Colonic mucosa (tissue), 4 donors: ENCODE measurements around the gene TMSB15A. TPM values are rescaled to one million over a fixed set of nuclear protein-coding genes. Genes with fewer than 3 reads are reported as not detected.
"Not testable (repeated sequence)": the region's sequence is repeated elsewhere in the genome, so short reads cannot be mapped to it uniquely, and the experiment has no call there.

Experiments
- DNase-seq: peaks from one replicate; pipeline ENCODE4 v3.0.0-alpha.2; 2020
- H3K27ac ChIP-seq: fragments of 200-600 bp; one replicate; pipeline ENCODE4 v1.8.0; 2021
- H3K27me3 ChIP-seq: fragments of 200-600 bp; one replicate; pipeline ENCODE4 v1.8.0; 2021
- H3K36me3 ChIP-seq: fragments of 200-600 bp; one replicate; pipeline ENCODE4 v1.8.0; 2021
- H3K4me1 ChIP-seq: fragments of 200-600 bp; one replicate; pipeline ENCODE4 v1.8.0; 2021; ENCODE audit warnings: mild to moderate bottlenecking
- H3K4me3 ChIP-seq: fragments of 200-600 bp; one replicate; pipeline ENCODE4 v1.8.0; 2021
- H3K9ac ChIP-seq, 2 donors: one replicate each; pipeline ENCODE4 v1.7.0; 2013; ENCODE audit warnings: control low read depth in 2 of 2, low read depth in 2 of 2, low read length in 2 of 2
- H3K9me3 ChIP-seq: fragments of 200-600 bp; one replicate; pipeline ENCODE4 v1.8.0; 2021
- intact Hi-C: fragments of 100-400 bp; cut with DNase I; formaldehyde crosslinking; loops from one replicate; pipeline ENCODE4 v1.14.1; 2022
- total RNA-seq, 2 donors: library from RNA; stranded (reverse); fragmentation: NEBNext Ultra II Directional in 1 of 2; extraction: Animal tissue kit (Norgen Biotek cat#: 25700) in 1 of 2; gene quantifications; one replicate each; pipeline ENCODE4 v1.2.1, GENCODE V29; 2021
- TF ChIP-seq, protein P1 (sequence below): fragments of 200-600 bp; IDR thresholded peaks from one replicate; pipeline ENCODE4 v1.8.0; 2022; ENCODE audit warnings: antibody characterized with exemption, mild to moderate bottlenecking
- donor health status: healthy.
- donor health status: DM: no; HTN: no; CAD: no.
- donor health status: DM: no; HTN: no; CAD: no.

TMSB15A gene
- total RNA-seq, 2 donors from 2014 or later = 0.88 TPM; not detected in 1

DNA sequence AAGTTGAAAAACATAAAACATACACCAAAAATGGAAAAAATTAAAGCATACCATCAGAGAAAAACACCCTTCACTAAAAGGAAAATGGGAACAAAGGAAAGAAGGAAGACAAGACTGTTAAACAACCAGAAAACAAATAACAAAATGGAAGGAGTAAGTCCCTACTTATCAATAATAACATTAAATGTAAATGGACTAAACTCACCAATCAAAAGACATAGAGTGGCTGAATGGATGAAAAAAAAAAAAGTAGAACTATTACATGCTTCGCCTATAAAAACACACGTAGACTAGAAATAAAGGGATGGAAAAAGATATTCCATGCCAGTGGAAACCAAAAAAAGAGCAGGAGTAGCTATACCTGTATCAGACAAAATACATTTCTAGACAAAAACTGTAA, 19.4 kb upstream of the TMSB15A start:
- H3K9ac ChIP-seq = no peak overlapping the region
- no peaks in the 10 kb centered on the region for H3K9me3 ChIP-seq
- no peaks in the 10 kb centered on the region for H3K4me1 ChIP-seq
- no peak overlapping the region for H3K27ac ChIP-seq
- no peaks in the 10 kb centered on the region for H3K36me3 ChIP-seq
- TF ChIP-seq, protein P1, sequence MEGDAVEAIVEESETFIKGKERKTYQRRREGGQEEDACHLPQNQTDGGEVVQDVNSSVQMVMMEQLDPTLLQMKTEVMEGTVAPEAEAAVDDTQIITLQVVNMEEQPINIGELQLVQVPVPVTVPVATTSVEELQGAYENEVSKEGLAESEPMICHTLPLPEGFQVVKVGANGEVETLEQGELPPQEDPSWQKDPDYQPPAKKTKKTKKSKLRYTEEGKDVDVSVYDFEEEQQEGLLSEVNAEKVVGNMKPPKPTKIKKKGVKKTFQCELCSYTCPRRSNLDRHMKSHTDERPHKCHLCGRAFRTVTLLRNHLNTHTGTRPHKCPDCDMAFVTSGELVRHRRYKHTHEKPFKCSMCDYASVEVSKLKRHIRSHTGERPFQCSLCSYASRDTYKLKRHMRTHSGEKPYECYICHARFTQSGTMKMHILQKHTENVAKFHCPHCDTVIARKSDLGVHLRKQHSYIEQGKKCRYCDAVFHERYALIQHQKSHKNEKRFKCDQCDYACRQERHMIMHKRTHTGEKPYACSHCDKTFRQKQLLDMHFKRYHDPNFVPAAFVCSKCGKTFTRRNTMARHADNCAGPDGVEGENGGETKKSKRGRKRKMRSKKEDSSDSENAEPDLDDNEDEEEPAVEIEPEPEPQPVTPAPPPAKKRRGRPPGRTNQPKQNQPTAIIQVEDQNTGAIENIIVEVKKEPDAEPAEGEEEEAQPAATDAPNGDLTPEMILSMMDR = no peak
- H3K4me3 ChIP-seq = no peak overlapping the region
- no peak for DNase-seq
- peaks cover 4% of the 10 kb centered on the region for H3K27me3 ChIP-seq
- intact Hi-C loops = no loop called here

DNA sequence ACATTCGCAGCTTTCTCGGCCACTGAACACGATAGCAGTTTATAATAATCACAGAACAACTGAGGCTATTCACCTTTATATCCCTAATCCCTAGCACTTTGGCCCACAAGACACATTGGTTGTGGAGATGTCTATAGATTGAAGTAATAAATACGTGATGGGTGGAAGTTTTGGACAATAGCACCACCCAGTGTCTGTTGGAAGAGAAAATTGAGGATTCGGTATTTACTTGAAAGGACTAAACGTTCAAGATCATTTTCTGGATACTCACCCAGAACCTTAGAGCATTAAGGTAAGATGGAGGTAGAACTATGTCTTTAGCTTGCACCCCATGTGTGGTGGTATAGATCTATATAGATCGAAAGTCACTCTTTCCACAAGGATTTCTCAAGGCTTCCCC, 787 bp upstream of the TMSB15A start:
- H3K27me3 ChIP-seq = peaks cover 13% of the 10 kb centered on the region
- intact Hi-C loops = no loop called here
- H3K9ac ChIP-seq = no peak overlapping the region
- no peaks in the 10 kb centered on the region for H3K36me3 ChIP-seq
- H3K9me3 ChIP-seq = no peaks in the 10 kb centered on the region
- no peak for DNase-seq
- no peaks in the 10 kb centered on the region for H3K4me1 ChIP-seq
- no peak overlapping the region for H3K27ac ChIP-seq
- H3K4me3 ChIP-seq = no peak overlapping the region
- TF ChIP-seq, protein P1 = no peak

DNA sequence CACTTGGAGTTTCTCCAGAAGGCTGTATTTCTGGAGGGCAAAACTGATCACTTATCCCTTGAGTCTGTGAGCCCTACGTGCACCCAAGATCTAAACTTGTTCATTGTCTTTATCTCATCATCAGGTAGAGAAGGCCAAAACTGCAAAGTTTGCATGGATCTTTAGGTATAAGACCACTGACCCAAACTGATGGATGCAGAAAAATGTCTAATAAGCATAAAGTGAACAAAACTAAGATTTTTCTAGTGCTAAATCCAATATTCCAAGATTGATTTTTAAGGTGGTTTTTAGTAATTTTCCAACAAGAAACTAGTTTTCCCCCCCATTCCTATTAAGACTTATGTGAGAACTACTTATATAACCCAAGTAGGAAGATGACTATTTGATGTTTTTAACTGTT, 2.0 kb downstream of the TMSB15A start:
- TF ChIP-seq, protein P1 = no peak
- H3K27me3 ChIP-seq = peaks cover 13% of the 10 kb centered on the region
- H3K27ac ChIP-seq = no peak overlapping the region
- no peak for DNase-seq
- H3K9ac ChIP-seq = no peak overlapping the region
- no peak overlapping the region for H3K4me3 ChIP-seq
- no peaks in the 10 kb centered on the region for H3K4me1 ChIP-seq
- no peaks in the 10 kb centered on the region for H3K9me3 ChIP-seq
- no peaks in the 10 kb centered on the region for H3K36me3 ChIP-seq
- intact Hi-C loops = no loop called here

DNA sequence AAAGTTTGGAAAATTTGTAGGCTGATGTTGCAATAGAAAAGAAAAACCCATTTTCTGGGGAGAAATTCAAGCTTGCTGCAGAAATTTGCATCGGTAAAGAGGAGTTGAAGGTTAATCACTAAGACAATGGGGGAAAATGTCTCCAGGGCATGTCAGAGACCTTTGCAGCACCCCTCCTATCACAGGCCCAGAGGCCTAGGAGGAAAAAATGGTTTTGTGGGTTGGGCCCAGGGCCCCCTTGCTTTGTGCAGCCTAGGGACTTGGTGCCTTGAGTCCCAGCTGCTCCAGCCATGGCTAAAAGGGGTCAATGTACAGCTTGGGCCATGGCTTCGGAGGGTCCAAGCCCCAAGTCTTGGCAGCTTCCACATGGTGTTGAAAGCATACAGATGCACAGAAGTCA, 17.8 kb downstream of the TMSB15A start:
- Histone ChIP-seq H3K36me3 (no peaks in the 10 kb centered on the region), H3K9ac (no peak overlapping the region), H3K4me1 (no peaks in the 10 kb centered on the region), H3K27me3 (no peaks in the 10 kb centered on the region), H3K4me3 (no peak overlapping the region), H3K27ac (no peak overlapping the region), H3K9me3 (no peaks in the 10 kb centered on the region)
- intact Hi-C loops = no loop called here
- TF ChIP-seq, protein P1 = no peak
- no peak for DNase-seq

DNA sequence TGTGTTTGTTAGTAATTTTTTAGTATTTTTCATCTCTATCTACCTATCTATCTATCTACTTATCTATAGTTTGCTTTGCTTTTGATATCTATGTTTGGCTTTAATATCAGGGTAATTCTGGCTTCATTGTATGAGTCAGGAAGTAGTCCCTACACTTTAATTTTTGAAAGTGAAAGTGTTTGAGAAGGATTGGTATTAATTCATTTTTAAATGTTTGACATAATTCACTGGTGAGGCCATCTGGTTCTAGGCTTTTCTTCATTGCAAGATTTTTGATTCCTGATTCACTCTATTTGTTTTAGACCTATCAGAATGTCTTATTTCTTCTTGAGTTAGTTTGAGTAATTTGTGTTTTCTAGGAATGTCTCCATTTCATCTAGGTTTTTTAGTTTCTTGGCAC, 24.8 kb downstream of the TMSB15A start:
- TF ChIP-seq, protein P1 = no peak

DNA sequence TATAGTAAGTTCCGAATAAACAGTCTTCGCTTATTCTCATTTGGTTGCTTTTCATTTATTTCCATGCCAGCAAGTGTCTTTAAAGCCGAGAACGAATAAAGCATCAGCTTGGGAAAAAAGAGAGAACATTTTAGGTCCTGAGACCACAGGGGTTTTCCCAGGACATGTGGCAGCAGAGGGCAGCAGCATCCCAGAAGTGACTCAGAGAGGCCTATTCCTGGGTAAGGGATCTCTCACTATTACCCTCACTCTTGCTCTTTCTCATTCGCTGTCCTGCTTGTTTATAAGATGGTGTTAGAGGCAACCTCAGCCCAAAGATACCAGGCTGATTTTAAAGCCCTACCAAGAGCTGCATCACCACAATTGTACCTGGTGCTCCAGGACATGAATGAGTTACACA, 37.8 kb downstream of the TMSB15A start:
- intact Hi-C loops, H3K4me1 ChIP-seq, H3K9me3 ChIP-seq, H3K9ac ChIP-seq, H3K27me3 ChIP-seq, H3K36me3 ChIP-seq, H3K4me3 ChIP-seq, DNase-seq, H3K27ac ChIP-seq: not testable (repeated sequence)

More for the DNA sequence above, 24.8 kb downstream of the TMSB15A start:
- intact Hi-C loops = no loop called here
- Histone ChIP-seq H3K9me3 (no peaks in the 10 kb centered on the region), H3K27ac (no peak overlapping the region), H3K27me3 (no peaks in the 10 kb centered on the region), H3K4me1 (no peaks in the 10 kb centered on the region), H3K9ac (no peak overlapping the region), H3K36me3 (no peaks in the 10 kb centered on the region), H3K4me3 (no peak overlapping the region)
- no peak for DNase-seq

DNA sequence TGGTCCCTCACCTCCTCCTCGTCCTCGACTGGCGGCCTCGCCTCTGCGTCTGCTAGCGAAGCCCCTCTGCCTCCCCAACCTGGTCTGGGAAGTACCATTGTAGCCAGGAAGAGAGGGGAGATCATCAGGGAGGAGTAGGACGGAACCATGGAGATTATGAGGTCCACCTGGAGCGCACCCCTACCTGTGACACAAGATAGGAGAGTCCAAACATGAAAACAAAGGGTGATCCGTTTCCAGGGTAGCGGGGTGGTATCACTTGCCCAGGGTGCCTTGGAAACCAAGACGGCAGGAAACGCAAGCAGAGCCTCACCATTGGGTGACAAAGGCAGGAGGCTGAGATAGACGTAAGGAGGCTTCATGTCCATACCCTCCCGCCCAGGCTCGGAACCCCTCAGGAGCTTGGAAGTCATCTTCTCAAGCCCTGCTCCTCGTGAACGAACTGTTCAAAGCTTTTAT, 44.7 kb downstream of the TMSB15A start, which contains the start of gene TCP11X2:
Gene TCP11X2 (minus strand): TSS at position 51 of the 459 bp plus-strand sequence.
- H3K27ac ChIP-seq, H3K4me1 ChIP-seq, DNase-seq, intact Hi-C loops, H3K27me3 ChIP-seq, H3K4me3 ChIP-seq, H3K9me3 ChIP-seq, H3K36me3 ChIP-seq, H3K9ac ChIP-seq: not testable (repeated sequence)

DNA sequence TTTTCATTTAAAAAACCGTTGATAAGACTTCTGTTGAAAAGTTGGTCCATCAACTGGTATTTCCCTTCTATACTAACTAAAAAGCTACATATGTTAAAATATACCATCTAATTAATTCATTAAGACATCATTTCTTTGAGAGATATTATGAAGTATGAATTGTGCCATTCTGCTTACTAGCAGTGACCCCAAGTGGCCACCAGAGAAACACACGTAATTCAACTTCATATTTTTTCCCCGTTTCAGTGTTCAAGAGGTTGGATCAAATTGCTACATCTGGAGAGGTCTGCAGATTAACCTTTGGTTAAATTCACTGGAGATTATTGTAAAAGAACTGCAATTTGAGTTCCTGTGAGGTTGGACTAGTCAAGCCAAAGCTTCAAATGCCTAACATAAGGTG, 46.3 kb downstream of the TMSB15A start:
- H3K4me1 ChIP-seq, H3K27me3 ChIP-seq, H3K4me3 ChIP-seq, DNase-seq, H3K9me3 ChIP-seq, intact Hi-C loops, H3K36me3 ChIP-seq, H3K27ac ChIP-seq, H3K9ac ChIP-seq: not testable (repeated sequence)
